Small intestine (tissue), 7 donors: Measurements from ENCODE around the gene PDE4D. TPM values are rescaled to one million over a fixed set of nuclear protein-coding genes. Genes with fewer than 3 reads are reported as not detected.
"Not testable (repeated sequence)": the region's sequence is repeated elsewhere in the genome, so short reads cannot be mapped to it uniquely, and the experiment has no call there.

Source experiments
- DNase-seq, 2 donors: peaks; one replicate each; pipeline versions ENCODE4 v3.0.0 to v3.0.0-alpha.2; 2013
- FAIRE-seq: peaks from 2 replicates; lab custom pipeline; 2012; peaks lifted over from hg19 to GRCh38; lab: Jason Lieb, UNC
- H3K27ac ChIP-seq, 3 donors: one replicate each; pipeline ENCODE4 v1.5.1; 2013; ENCODE audit warnings: low read length in 2 of 3, mild to moderate bottlenecking in 2 of 3, control low read depth in 1 of 3, inconsistent platforms in 1 of 3, low read depth in 1 of 3, moderate library complexity in 1 of 3
- H3K27me3 ChIP-seq, 3 donors: one replicate each; pipeline ENCODE4 v1.6.1; 2013; ENCODE audit warnings: low read length in 3 of 3, inconsistent platforms in 1 of 3; ENCODE audit not compliant: control insufficient read depth in 3 of 3, insufficient read depth in 3 of 3
- H3K36me3 ChIP-seq, 3 donors: one replicate each; pipeline ENCODE4 v1.6.1; 2013; ENCODE audit warnings: low read length in 3 of 3, inconsistent platforms in 1 of 3, low read depth in 1 of 3, mild to moderate bottlenecking in 1 of 3, moderate library complexity in 1 of 3; ENCODE audit not compliant: control insufficient read depth in 3 of 3, insufficient read depth in 2 of 3
- H3K4me1 ChIP-seq, 3 donors: one replicate each; pipeline ENCODE4 v1.6.1; 2013; ENCODE audit warnings: low read length in 2 of 3, inconsistent platforms in 1 of 3, low read depth in 1 of 3, mild to moderate bottlenecking in 1 of 3, moderate library complexity in 1 of 3; ENCODE audit not compliant: control insufficient read depth in 3 of 3, insufficient read depth in 2 of 3
- H3K4me3 ChIP-seq, 3 donors: one replicate each; pipeline ENCODE4 v1.5.1; 2013; ENCODE audit warnings: low read length in 3 of 3, control low read depth in 1 of 3, inconsistent platforms in 1 of 3, low read depth in 1 of 3, mild to moderate bottlenecking in 1 of 3, moderate library complexity in 1 of 3
- H3K9me3 ChIP-seq, 2 donors: one replicate each; pipeline ENCODE4 v1.6.1; 2013; ENCODE audit warnings: low read depth in 1 of 2, low read length in 1 of 2; ENCODE audit not compliant: control insufficient read depth in 2 of 2, insufficient read depth in 1 of 2
- whole genome bisulfite sequencing, 3 donors: extraction: QIAGEN DNeasy Blood & Tissue Kit; methylation state at CpG; one replicate each; pipeline ENCODE4 v1.1.7; 2013; 5-methylcytosine and 5-hydroxymethylcytosine counted together
- polyA plus RNA-seq, 4 donors: library from polyadenylated mRNA; stranded (reverse) in 3 of 4; unstranded in 1 of 4; fragments of 200-250 nt in 3 of 4; fragments of 120-200 nt in 1 of 4; gene quantifications; one replicate each; pipeline versions ENCODE4 v1.2.1 to v1.2.3, GENCODE V29; 2013
- donor health status: healthy with polysubstance abuse.
- donor health status: control.
- donor health status: control.
- donor health status: Bipolar disorder and iron deficiency.
- donor health status: healthy.

The PDE4D gene
- polyA plus RNA-seq, 4 donors = 2.9 to 16.2 (median 5.3) TPM

GRCh38 chr5:59790376-59790775, 103.2 kb downstream of the PDE4D start:
- 50 to 61% (median 58%) methylated on average over 7 of the region's 7 CpGs for WGBS, 3 donors
- no peak overlapping the region for H3K27ac ChIP-seq

DNA sequence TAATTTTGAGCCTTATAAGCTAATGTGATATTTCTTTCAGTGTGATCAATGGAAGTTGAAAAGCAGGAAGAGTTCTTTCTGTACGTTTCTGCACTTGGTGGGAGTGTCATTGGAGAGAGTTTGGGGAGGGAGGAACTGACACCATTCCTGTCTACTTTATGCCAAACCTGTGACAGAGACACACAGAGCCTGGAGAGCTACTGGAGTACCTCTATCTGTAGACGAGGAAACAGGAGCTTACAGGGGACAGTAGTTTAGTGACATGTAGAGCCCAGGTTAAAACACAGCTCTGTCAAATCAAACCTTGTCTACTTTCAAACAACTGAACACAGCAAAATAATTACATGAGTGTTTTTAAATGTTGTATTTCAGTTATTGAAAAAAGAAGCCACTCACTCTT, 103.6 kb downstream of the PDE4D start:
- Histone ChIP-seq H3K36me3 (no peaks in the 10 kb centered on the region), H3K27me3 (no peaks in the 10 kb centered on the region), H3K4me3 (no peak overlapping the region), H3K27ac (peak overlapping the region in 1 of 3 donors; percentile 61), H3K4me1 (no peaks in the 10 kb centered on the region), H3K9me3 (no peaks in the 10 kb centered on the region)
- 50 to 78% (median 58%) methylated on average over 2 of the region's 2 CpGs for WGBS, 3 donors
- FAIRE-seq (no peak), DNase-seq (no peak)

More at GRCh38 chr5:59790376-59790775, 103.2 kb downstream of the PDE4D start:
- no peaks in the 10 kb centered on the region for H3K9me3 ChIP-seq
- no peak for FAIRE-seq
- no peak for DNase-seq
- no peaks in the 10 kb centered on the region for H3K4me1 ChIP-seq
- H3K36me3 ChIP-seq = no peaks in the 10 kb centered on the region
- H3K4me3 ChIP-seq = no peak overlapping the region
- H3K27me3 ChIP-seq = no peaks in the 10 kb centered on the region

- DNase-seq = no peak
- no peak overlapping the region for H3K27ac ChIP-seq
- no peaks in the 10 kb centered on the region for H3K27me3 ChIP-seq
- no peak for FAIRE-seq
- H3K36me3 ChIP-seq = no peaks in the 10 kb centered on the region
- 81 to 92% (median 91%) methylated on average over 2 of the region's 2 CpGs for WGBS, 3 donors
- no peak overlapping the region for H3K4me3 ChIP-seq
- no peaks in the 10 kb centered on the region for H3K9me3 ChIP-seq
- H3K4me1 ChIP-seq = no peaks in the 10 kb centered on the region
Measured at GRCh38 chr5:59789197-59789596, 104.3 kb downstream of the PDE4D start.

DNA sequence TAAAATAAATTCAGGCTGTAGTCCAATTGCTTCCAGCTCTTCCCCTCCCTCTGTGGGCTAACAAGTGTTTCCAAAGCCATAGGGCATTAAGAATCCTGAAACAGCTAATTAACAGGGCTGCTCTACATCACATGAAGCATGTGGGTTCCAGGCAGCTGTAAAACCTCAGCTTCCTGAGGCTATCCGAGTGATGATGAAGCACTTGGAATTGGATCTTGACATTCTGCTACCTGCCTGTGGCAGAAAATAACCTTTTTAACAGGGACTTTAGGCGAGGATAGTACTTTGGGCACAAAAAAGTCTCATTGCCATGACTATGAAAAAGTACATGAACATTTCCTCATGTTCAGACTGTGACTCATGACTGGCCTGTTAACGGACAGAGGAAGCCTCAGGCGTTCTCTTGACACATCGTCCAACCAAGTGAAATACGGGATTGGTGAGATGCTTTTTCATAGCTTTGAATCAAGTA, 107.2 kb downstream of the PDE4D start:
- FAIRE-seq = no peak
- DNase-seq = no peak
- Histone ChIP-seq H3K4me1 (no peaks in the 10 kb centered on the region), H3K9me3 (no peaks in the 10 kb centered on the region), H3K27ac (no peak overlapping the region), H3K36me3 (no peaks in the 10 kb centered on the region), H3K4me3 (no peak overlapping the region), H3K27me3 (no peaks in the 10 kb centered on the region)
- 78 to 86% (median 80%) methylated on average over 6 of the region's 6 CpGs for WGBS, 3 donors

GRCh38 chr5:59785676-59786333, 107.7 kb downstream of the PDE4D start:
- H3K27ac ChIP-seq = no peak overlapping the region
- H3K4me3 ChIP-seq = no peak overlapping the region
- FAIRE-seq (no peak), DNase-seq (no peak)
- no peaks in the 10 kb centered on the region for H3K4me1 ChIP-seq
- no peaks in the 10 kb centered on the region for H3K27me3 ChIP-seq
- H3K9me3 ChIP-seq = no peaks in the 10 kb centered on the region
- H3K36me3 ChIP-seq = no peaks in the 10 kb centered on the region
- 87 to 94% (median 93%) methylated on average over 5 of the region's 5 CpGs for WGBS, 3 donors

DNA sequence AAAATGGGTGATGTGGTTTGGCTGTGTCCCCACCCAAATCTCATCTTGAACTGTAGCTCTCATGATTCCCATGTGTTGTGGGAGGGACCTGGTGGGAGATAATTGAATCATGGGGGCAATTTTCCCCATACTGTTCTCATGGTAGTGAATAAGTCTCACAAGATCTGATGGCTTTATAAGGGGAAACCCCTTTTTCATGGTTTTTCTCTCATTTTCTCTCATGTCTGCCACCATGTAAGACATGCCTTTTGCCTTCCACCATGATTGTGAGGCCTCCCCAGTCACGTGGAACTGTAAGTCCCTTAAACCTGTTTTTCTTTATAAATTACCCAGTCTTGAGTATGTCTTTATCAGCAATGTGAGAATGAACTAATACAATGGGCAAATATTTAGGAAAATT, 108.8 kb downstream of the PDE4D start:
- H3K9me3 ChIP-seq, H3K27ac ChIP-seq, DNase-seq, H3K4me3 ChIP-seq, FAIRE-seq, H3K4me1 ChIP-seq, H3K36me3 ChIP-seq, H3K27me3 ChIP-seq: not testable (repeated sequence)
- 73 to 75% (median 74%) methylated on average over 1 of the region's 1 CpG for WGBS, 3 donors

DNA sequence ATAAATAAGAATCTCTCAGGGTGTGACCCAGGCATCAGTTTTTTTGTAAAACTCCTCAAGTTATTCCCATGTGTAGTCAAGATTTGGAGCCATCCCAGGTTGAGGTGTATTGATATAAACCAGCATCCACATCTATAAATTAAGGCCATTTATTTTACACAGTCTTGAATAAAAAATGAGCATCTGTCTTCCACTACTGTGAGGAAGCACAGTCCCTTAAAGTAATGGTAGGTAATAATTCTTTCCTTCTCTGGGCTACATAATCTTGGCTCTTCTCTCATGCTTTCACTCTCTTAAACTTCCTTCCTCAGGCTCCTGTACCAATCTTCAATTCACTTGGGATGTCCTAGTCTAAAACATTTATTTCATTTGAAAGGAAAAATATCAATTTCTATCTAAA, 110.3 kb downstream of the PDE4D start:
- H3K27ac ChIP-seq = no peak overlapping the region
- no peak for DNase-seq
- H3K36me3 ChIP-seq = no peaks in the 10 kb centered on the region
- H3K9me3 ChIP-seq = no peaks in the 10 kb centered on the region
- no peak for FAIRE-seq
- no peak overlapping the region for H3K4me3 ChIP-seq
- H3K27me3 ChIP-seq = no peaks in the 10 kb centered on the region
- H3K4me1 ChIP-seq = no peaks in the 10 kb centered on the region

- Histone ChIP-seq H3K4me3 (no peak overlapping the region), H3K27me3 (no peaks in the 10 kb centered on the region), H3K36me3 (no peaks in the 10 kb centered on the region), H3K4me1 (no peaks in the 10 kb centered on the region), H3K27ac (no peak overlapping the region), H3K9me3 (no peaks in the 10 kb centered on the region)
- WGBS, 3 donors = 82 to 92% (median 86%) methylated on average over 1 of the region's 1 CpG
- FAIRE-seq (no peak), DNase-seq (no peak)
Measured at GRCh38 chr5:59782856-59783255, 110.7 kb downstream of the PDE4D start.

GRCh38 chr5:59779453-59779852, 114.1 kb downstream of the PDE4D start:
- H3K4me1 ChIP-seq = no peaks in the 10 kb centered on the region
- FAIRE-seq = no peak
- DNase-seq = no peak
- H3K27me3 ChIP-seq = no peaks in the 10 kb centered on the region
- no peaks in the 10 kb centered on the region for H3K9me3 ChIP-seq
- H3K27ac ChIP-seq = no peak overlapping the region
- no peak overlapping the region for H3K4me3 ChIP-seq
- no peaks in the 10 kb centered on the region for H3K36me3 ChIP-seq
- WGBS, 3 donors = 79 to 89% (median 83%) methylated on average over 2 of the region's 2 CpGs
